HepG2 (cell line): Measurements from ENCODE around the gene DDX46. TPM values are rescaled to one million over a fixed set of nuclear protein-coding genes. Genes with fewer than 3 reads are reported as not detected.

ENCODE experiments used
- ATAC-seq: fragments of 200-7000 bp; cut with Tn5 transposase; 3 replicates; pipeline ENCODE4 v1.9.1; 2020; ENCODE audit warnings: mild to moderate bottlenecking, moderate library complexity
- BruUV-seq: library from RNA; stranded (reverse); fragments of 400-500 nt; replicated peaks from 2 replicates; lab custom pipeline; 2021; lab: Mats Ljungman, UMichigan
- CTCF ChIA-PET: fragments of 300-600 bp; formaldehyde crosslinking; extraction: SDS; loops from one replicate; lab custom pipeline; 2021; ENCODE audit warnings: low total read pairs, inconsistent platforms, low intra/inter-chr PET ratio; lab: Yijun Ruan, JAX
- POLR2A ChIA-PET: fragments of 350-600 bp; sonication (Branson Sonifier 250); formaldehyde crosslinking; loops from one replicate; lab custom pipeline; 2020; ENCODE audit warnings: antibody characterized with exemption, inconsistent platforms; lab: Yijun Ruan, JAX
- DNase-seq: peaks from one replicate; pipeline ENCODE4 v3.0.0-alpha.2; 2015; ENCODE audit warnings: low spot score
- FAIRE-seq: peaks from 3 replicates; lab custom pipeline; 2011; peaks lifted over from hg19 to GRCh38; lab: Jason Lieb, UNC
- H2AFZ ChIP-seq: one replicate; pipeline ENCODE4 v1.6.1; 2011; ENCODE audit warnings: low read length, inconsistent platforms
- H3K27ac ChIP-seq: fragments of 300-600 bp; 3 replicates; pipeline ENCODE4 v1.8.0; 2011; ENCODE audit warnings: mixed run types, mild to moderate bottlenecking, mixed read lengths, low read length, inconsistent platforms; ENCODE audit not compliant: insufficient read depth; ENCODE audit errors: extremely low read length
- H3K27me3 ChIP-seq, 2 experiments: fragments of 200-600 bp in 1 of 2; 2 replicates in 1 of 2; 3 replicates in 1 of 2; pipeline versions ENCODE4 v1.6.0 to v1.8.0; 2011; ENCODE audit warnings: low read length in 2 of 2, mild to moderate bottlenecking in 2 of 2, moderate library complexity in 2 of 2, inconsistent platforms in 1 of 2; ENCODE audit not compliant: insufficient read depth in 2 of 2, control insufficient read depth in 1 of 2
- H3K36me3 ChIP-seq, 2 experiments: fragments of 200-600 bp in 1 of 2; replicated peaks in 1 of 2; 2 replicates in 1 of 2; 3 replicates in 1 of 2; pipeline versions ENCODE4 v1.5.1 to v1.8.0; 2011; ENCODE audit warnings: low read length in 2 of 2, inconsistent platforms in 1 of 2; ENCODE audit not compliant: insufficient read depth in 2 of 2, control insufficient read depth in 1 of 2
- H3K4me1 ChIP-seq: 2 replicates; pipeline ENCODE4 v1.5.1; 2012; ENCODE audit warnings: low read length, inconsistent platforms; ENCODE audit not compliant: insufficient read depth
- H3K4me2 ChIP-seq: 2 replicates; pipeline ENCODE4 v1.6.0; 2011; ENCODE audit warnings: low read depth, low read length, inconsistent platforms
- H3K4me3 ChIP-seq, 3 experiments: fragments of 200-600 bp in 1 of 3; sonication (generic), shearing (Covaris generic) in 1 of 3; replicated peaks in 1 of 3; 2 replicates each; pipeline ENCODE4 v1.5.1; 2011 to 2016; ENCODE audit warnings: low read length in 3 of 3, inconsistent platforms in 2 of 3, low read depth in 2 of 3, mild to moderate bottlenecking in 2 of 3, control low read depth in 1 of 3, mixed read lengths in 1 of 3; ENCODE audit not compliant: insufficient read depth in 1 of 3
- H3K79me2 ChIP-seq: one replicate; pipeline ENCODE4 v1.6.1; 2011; ENCODE audit warnings: low read length, inconsistent platforms; ENCODE audit not compliant: insufficient read depth
- H3K9ac ChIP-seq: 2 replicates; pipeline ENCODE4 v1.6.0; 2011; ENCODE audit warnings: mild to moderate bottlenecking, low read depth, low read length, inconsistent platforms; ENCODE audit not compliant: insufficient read depth
- H3K9me3 ChIP-seq: 2 replicates; pipeline ENCODE4 v1.5.1; 2012; ENCODE audit warnings: mild to moderate bottlenecking, low read length
- H4K20me1 ChIP-seq: 2 replicates; pipeline ENCODE4 v1.6.0; 2011; ENCODE audit warnings: inconsistent platforms, mild to moderate bottlenecking, low read length, moderate library complexity; ENCODE audit not compliant: insufficient read depth
- CREB3 ChIP-seq: sonication (generic); formaldehyde crosslinking; IDR thresholded peaks from 2 replicates; pipeline ENCODE4 v1.5.0; 2020; ENCODE audit warnings: missing genetic modification reagents
- HHEX ChIP-seq: IDR thresholded peaks from 2 replicates; pipeline ENCODE4 v1.6.1; 2016; ENCODE audit warnings: control low read depth
- SKI ChIP-seq: fragments of 450-650 bp; IDR thresholded peaks from one replicate; pipeline ENCODE4 v1.6.1; 2018; ENCODE audit warnings: mild to moderate bottlenecking; ENCODE audit not compliant: partially characterized antibody
- ZNF264 ChIP-seq: sonication (generic); formaldehyde crosslinking; IDR thresholded peaks from 2 replicates; pipeline ENCODE4 v1.4.0; 2020; ENCODE audit warnings: missing genetic modification reagents
- ZNF563 ChIP-seq: sonication (generic); formaldehyde crosslinking; IDR thresholded peaks from 2 replicates; pipeline ENCODE4 v1.8.0; 2022; ENCODE audit warnings: mild to moderate bottlenecking, moderate library complexity, missing genetic modification reagents
- WGBS: methylation state at CpG from one replicate; pipeline ENCODE4 v1.1.6; 2017; ENCODE audit warnings: low lambda C conversion rate; 5-methylcytosine and 5-hydroxymethylcytosine counted together
- in situ Hi-C: cut with HindIII; loops from 2 replicates; pipeline ENCODE4 v1.10.0; 2017; ENCODE audit warnings: low pct_unique_long_range_greater_than_20kb; ENCODE audit not compliant: extremely low pct_ligation_motif_present
- intact Hi-C: fragments of 100-400 bp; cut with micrococcal nuclease; formaldehyde crosslinking; loops from one replicate; pipeline ENCODE4 v1.10.0; 2022; ENCODE audit not compliant: unreplicated experiment
- polyA plus RNA-seq, 8 experiments: library from polyadenylated mRNA; depleted of rRNA in 3 of 8; stranded (reverse) in 7 of 8; unstranded in 1 of 8; fragments of >200 nt; fragmentation: Illumina TruSeq in 4 of 8; extraction: Trizol in 4 of 8; gene quantifications; 2 replicates each; pipeline versions ENCODE4 v1.2.1 to v1.2.3, GENCODE V29; 2011 to 2016; ENCODE audit warnings: low read depth in 4 of 8, missing spikeins in 1 of 8, mixed read lengths in 1 of 8; ENCODE audit not compliant: insufficient read depth in 1 of 8
- total RNA-seq, 5 experiments: library from RNA; depleted of rRNA; stranded (reverse); fragments of >200 nt; fragmentation: Illumina TruSeq; extraction: Trizol; gene quantifications; 2 replicates each; pipeline ENCODE4 v1.2.3, GENCODE V29; 2016; ENCODE audit warnings: low read depth in 1 of 5
- TF ChIP-seq, protein P1 (sequence below): sonication (generic); formaldehyde crosslinking; conservative IDR thresholded peaks from 2 replicates; pipeline ENCODE4 v1.4.0; 2020; ENCODE audit warnings: mild to moderate bottlenecking, missing genetic modification reagents, moderate library complexity

DDX46 gene
- total and polyA plus RNA-seq, 2 of the 13 experiments (the other 11 are each of a cell fraction or from before 2014, with no cell fraction given) = 27.3 to 59.3 TPM

- Histone ChIP-seq H3K27ac (no peak overlapping the region), H3K27me3 (no peaks in the 10 kb centered on the region), H3K4me1 (no peaks in the 10 kb centered on the region), H3K9ac (no peak overlapping the region), H3K4me2 (no peak overlapping the region), H3K9me3 (no peaks in the 10 kb centered on the region), H3K36me3 (peaks cover 6 to 70% of the 10 kb centered on the region in 2 experiments), H4K20me1 (no peaks in the 10 kb centered on the region), H3K4me3 (no peak overlapping the region), H2AFZ (no peak overlapping the region), H3K79me2 (no peaks in the 10 kb centered on the region)
- no TSS peak for BruUV-seq
- ATAC-seq (no peak), FAIRE-seq (no peak), DNase-seq (no peak)
- 96% methylated on average over 10 of the region's 10 CpGs for whole genome bisulfite sequencing
- TF ChIP-seq ZNF563 (CRISPR knock-in tag) (no peak), SKI (no peak), ZNF264 (CRISPR knock-in tag) (no peak), CREB3 (CRISPR knock-in tag) (no peak), HHEX (CRISPR knock-in tag) (no peak)
- TF ChIP-seq, protein P1, sequence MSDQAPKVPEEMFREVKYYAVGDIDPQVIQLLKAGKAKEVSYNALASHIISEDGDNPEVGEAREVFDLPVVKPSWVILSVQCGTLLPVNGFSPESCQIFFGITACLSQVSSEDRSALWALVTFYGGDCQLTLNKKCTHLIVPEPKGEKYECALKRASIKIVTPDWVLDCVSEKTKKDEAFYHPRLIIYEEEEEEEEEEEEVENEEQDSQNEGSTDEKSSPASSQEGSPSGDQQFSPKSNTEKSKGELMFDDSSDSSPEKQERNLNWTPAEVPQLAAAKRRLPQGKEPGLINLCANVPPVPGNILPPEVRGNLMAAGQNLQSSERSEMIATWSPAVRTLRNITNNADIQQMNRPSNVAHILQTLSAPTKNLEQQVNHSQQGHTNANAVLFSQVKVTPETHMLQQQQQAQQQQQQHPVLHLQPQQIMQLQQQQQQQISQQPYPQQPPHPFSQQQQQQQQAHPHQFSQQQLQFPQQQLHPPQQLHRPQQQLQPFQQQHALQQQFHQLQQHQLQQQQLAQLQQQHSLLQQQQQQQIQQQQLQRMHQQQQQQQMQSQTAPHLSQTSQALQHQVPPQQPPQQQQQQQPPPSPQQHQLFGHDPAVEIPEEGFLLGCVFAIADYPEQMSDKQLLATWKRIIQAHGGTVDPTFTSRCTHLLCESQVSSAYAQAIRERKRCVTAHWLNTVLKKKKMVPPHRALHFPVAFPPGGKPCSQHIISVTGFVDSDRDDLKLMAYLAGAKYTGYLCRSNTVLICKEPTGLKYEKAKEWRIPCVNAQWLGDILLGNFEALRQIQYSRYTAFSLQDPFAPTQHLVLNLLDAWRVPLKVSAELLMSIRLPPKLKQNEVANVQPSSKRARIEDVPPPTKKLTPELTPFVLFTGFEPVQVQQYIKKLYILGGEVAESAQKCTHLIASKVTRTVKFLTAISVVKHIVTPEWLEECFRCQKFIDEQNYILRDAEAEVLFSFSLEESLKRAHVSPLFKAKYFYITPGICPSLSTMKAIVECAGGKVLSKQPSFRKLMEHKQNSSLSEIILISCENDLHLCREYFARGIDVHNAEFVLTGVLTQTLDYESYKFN (CRISPR knock-in tag) = no peak
- CTCF ChIA-PET = no interaction called here
- in situ Hi-C loops (no loop called here), intact Hi-C loops (no loop called here)
- POLR2A ChIA-PET = no interaction called here
These were observed 14.0 kb downstream of the DDX46 start for GRCh38 chr5:134772461-134773125.
